HG03066 (cell line): ENCODE data around the gene RPA4.
"Not testable (repeated sequence)": the region's sequence is repeated elsewhere in the genome, so short reads cannot be mapped to it uniquely, and the experiment has no call there.

Experiments
- ATAC-seq: cut with Tn5 transposase; IDR thresholded peaks from one replicate; pipeline ENCODE4 v1.9.1; 2021; ENCODE audit warnings: low read depth; ENCODE audit not compliant: unreplicated experiment

The RPA4 gene, protein sequence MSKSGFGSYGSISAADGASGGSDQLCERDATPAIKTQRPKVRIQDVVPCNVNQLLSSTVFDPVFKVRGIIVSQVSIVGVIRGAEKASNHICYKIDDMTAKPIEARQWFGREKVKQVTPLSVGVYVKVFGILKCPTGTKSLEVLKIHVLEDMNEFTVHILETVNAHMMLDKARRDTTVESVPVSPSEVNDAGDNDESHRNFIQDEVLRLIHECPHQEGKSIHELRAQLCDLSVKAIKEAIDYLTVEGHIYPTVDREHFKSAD

DNA sequence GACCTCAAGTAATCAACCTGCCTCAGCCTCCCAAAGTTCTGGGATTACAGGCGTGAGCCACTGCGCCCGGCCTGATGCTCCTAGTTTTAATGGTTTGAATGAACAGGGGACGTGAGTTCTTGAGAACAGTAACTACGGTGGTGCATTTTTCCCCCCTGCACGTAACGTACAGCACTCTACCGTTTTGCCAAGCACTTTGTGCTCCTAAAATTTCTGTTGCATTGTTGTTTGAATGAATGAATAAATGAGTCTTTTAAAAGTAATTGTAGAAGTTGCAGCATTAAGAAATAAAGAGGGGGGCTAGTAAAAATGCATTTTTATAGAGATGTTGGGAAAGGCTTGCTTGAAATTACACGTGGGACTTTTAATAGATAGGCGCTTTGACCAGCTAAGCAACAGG, at the start of gene RPA4:
RPA4 (plus strand) TSS at position 301 of the 400 bp plus-strand sequence. CDS start 403 bp downstream, outside the sequence.
- no peak for ATAC-seq

DNA sequence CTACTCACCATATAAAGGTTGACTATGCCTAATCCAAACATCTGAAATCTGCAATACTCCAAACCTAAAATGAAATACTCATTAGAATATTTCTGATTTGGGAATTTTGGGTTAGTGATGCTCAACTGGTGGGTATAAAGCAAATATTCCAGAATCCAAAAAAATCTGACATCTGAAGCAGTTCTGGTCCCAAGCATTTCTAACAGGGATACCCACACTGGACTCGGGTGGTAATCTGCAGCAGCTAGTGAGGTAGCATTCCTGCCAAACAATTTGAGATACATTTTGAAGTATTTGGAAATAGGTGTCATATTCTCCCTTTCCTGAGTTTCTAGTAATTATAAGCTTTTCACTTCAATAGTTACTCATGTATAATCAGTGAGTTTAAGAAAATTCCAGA, 49.6 kb upstream of the RPA4 start:
- ATAC-seq = no peak

DNA sequence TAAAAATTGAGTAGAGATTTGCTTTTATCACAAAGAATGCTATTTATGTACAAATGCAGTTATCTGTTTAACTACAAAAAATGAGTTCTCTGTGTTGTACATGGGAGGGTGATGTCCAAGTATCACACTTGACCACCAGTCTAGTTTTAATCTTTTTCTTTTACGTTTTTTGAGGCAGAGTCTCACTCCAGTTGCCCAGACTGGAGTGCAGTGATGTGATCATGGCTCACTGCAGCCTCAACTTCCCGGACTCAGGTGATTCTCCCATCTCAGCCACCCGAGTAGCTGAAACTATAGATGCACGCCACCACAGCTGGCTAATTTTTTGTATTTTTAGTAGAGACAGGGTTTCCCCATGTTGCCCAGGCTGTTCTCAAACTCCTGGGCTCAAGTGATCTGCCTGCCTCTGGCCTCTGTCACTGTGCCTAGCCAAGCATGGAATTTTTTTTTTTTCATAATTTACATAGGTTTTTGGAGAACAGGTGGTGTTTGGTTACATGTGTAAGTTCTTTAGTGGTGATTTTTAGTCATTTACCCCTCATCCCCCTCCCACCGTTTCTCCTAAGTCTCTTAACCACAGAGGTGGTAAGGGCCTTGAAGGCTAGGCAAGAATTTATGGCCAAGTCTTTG, 47.9 kb upstream of the RPA4 start:
- peak; percentile 79 for ATAC-seq

DNA sequence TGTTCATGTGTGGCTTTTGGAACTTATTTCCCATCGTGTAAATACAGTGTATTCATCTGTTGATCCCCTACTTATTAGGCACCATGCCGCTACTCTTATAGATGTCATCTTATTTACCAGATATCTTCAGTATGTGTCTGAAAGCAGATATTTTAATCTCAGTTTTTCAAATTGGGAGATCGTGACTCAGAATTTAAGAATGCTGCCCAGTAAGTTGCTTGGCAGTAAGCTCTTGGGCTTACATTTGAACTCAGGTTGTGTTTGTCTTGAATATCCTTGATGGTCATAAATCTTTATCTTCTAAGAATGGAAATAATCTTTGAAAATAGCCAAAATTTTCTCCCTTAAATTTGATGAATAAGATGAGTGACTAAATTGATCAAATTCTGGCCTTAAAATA, 45.9 kb upstream of the RPA4 start:
- no peak for ATAC-seq

DNA sequence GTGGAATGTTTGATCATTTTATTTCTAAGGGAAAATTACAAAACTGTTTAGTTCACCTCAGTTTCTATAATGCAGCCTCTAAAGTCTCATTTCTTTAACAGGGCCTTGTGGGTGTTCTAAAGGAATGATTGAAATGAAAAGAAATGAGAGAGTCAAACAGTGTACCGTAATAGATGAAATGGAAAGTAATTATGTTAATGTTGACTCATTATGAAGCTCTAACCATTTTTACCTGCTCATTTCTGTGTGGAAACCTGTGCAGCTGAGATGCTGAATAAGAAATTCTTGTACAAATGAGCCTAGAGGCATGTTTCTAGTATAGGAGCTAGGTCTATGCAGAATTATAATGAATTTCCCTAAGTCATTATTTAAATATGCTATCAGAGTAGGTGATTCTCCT, 45.2 kb upstream of the RPA4 start:
- no peak for ATAC-seq

DNA sequence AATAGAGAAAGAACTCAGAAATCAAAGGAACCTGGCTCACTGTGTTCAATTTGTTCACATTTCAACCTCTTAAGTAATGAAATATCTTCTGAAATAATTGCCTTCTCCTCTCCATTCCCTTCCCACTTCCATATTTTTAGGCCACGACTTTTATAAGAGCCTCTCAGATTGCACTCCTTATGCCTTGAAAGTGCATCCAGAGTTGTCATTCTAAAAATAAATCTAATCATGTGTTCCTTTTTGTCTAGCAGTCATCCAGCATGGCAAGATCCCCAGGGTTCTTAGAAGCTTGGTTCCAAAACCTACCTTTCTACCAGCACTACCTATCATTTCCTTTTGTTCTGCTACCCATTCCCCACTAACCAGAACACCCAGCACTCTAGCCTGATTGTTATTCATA, 42.4 kb upstream of the RPA4 start:
- no peak for ATAC-seq

DNA sequence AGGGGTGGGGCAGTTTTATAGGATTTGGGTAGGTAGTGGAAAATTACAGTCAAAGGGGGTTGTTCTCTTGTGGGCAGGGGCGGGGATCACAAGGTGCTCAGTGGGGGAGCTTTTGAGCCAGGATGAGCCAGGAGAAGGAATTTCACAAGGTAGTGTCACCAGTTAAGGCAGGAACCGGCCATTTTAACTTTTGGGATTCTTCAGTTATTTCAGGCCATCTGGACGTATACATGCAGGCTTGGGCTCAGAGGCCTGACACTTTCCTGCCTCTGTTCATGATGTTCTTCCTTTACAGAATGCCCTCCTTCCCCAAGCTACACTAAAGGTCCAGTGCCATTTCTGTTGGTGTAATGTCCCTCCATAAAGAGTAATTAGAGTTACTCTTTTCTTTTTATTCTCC, 41.8 kb upstream of the RPA4 start:
- not testable (repeated sequence) for ATAC-seq

DNA sequence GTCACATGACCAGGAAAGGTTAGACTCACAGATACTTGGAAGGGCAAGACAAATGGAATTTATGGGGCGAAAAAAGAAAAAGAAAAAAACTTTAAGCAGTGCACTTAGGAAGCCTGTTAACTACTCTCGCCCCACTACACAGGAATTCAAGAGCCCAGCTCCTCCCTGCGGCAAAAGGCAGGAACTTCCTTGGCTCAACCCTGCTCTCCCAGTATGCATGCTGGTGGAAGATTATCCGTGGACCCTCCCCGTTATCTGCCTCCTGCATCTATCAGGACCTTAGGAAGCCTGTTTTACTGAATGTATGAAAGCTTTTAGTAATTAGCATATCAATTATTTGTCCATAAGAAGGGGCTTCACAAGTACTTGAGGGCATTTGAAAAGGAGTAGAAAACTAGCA, 40.1 kb upstream of the RPA4 start:
- no peak for ATAC-seq

DNA sequence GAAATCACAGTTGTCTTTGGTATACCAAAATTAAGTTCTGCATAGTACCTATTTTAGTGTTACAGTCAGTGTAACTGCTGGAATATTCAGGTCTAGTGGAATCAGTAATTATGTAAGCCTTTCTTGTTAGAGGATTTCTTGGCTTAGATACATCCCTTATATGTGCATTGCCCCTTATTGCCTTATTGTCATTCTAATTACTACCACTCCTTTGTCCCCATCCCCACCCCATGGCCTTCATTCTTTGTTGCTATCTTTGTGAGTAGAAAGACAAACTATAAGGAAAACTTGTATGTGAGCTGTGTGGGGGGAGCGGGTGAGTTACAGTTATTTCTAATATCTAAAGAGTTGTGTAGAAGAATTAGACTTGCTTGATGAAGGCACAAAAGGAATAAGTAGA, 36.9 kb upstream of the RPA4 start:
- no peak for ATAC-seq

DNA sequence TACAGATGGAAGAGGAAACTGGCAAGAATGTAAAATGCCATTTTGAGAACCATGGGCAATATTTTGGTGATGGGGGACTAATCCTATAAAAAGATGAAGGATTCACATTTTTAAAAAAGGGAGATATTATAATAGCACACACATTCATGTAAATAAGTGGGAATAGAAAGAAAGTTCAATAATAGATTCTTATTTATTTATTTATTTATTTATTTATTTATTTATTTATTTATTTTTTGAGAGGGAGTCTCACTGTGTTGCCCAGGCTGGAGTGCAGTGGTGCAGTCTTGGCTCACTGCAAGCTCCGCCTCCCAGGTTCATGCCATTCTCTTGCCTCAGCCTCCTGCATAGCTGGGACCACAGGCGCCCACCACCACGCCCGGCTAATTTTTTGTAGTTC, 24.3 kb upstream of the RPA4 start:
- ATAC-seq = not testable (repeated sequence)

DNA sequence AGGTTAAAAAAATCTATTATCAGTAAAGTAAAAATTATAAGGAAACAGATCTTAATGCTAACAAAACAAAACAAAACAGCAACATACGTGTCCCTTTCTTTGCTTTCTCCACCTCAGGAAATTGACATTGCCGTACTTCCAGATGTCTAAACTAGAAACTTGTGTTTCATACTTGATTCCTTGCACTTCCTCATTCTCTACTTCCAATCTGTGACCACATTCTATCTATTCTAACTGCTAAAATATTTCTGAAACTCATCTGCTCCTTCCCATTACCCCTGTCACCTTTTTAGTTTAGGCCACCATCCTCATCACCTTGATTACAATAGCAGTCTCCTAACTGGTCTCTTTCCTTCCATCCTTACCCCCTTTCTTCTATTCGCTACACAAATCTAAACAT, 22.5 kb upstream of the RPA4 start:
- peak; percentile 56 for ATAC-seq

DNA sequence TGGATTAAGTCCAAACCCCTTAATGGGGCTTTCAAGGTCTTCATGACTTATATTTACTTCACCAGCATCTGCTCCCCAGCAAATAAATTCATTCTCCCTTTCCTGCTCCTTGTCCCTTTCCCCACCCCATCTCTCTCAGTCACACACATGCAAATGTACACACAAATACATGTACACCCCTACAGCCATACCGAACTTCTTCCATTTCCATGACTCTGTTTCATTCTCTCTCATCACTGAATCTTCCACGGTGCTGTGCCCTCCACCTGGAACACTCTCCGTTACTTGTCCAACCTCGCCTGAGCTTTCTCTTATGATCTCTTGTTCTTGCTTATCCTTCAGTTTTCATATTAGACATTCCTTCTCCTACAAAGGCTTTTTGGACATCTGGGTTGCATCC, 22.0 kb upstream of the RPA4 start:
- ATAC-seq = no peak

DNA sequence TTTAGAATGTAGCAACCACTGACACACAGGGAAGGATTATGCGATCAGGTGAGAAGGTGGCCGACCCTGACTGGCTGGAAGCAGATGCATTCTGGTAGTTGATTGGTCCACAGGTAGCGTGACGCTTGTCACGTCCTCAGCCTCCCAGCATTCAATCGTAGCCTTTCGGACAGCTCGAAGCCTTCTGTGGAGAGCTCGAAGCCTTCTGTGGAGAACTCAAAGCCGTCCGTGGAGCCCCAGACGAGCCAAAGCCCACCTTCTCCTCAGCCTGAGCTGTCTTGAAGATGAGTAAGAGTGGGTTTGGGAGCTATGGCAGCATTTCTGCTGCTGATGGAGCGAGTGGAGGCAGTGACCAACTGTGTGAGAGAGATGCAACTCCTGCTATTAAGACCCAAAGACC, 319 bp downstream of the RPA4 start:
- ATAC-seq = no peak

DNA sequence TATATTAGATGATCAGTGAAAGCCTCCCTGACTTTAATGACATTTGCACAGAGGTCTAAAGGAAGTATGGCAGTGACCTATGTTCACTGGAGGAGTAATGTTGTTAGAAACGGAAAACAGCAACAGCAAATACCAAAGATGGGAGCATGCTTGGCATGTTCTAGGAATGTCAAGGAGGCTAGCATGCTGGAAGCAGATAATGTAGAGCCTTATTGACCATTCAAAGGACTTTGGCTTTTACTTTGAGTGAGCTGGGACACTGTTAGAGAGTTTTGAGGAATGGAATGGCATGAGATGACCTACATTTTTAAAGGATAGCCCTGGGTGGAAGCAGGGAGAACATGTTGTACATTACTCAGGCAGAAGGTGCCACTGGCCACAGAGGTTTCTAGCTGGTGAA, 6.0 kb downstream of the RPA4 start:
- no peak for ATAC-seq

DNA sequence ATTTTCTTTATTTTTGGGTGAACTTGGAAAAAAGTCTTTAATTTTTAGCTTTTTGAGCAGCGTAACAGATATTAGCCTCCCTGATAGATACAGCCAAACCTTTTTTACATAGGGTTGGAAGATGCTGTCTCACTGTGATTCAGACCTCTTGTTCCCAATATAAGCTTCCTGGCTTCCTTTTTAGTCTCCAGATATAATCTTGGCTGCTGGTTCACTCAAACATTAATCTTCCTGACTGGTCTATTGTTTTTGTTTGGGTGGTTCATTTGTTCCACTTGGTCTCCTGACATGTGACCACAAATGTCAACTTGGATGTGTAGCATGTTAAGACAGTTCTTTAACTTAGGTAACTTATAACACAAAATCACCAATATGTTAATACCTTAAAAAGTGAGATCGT, 23.0 kb downstream of the RPA4 start:
- no peak for ATAC-seq

DNA sequence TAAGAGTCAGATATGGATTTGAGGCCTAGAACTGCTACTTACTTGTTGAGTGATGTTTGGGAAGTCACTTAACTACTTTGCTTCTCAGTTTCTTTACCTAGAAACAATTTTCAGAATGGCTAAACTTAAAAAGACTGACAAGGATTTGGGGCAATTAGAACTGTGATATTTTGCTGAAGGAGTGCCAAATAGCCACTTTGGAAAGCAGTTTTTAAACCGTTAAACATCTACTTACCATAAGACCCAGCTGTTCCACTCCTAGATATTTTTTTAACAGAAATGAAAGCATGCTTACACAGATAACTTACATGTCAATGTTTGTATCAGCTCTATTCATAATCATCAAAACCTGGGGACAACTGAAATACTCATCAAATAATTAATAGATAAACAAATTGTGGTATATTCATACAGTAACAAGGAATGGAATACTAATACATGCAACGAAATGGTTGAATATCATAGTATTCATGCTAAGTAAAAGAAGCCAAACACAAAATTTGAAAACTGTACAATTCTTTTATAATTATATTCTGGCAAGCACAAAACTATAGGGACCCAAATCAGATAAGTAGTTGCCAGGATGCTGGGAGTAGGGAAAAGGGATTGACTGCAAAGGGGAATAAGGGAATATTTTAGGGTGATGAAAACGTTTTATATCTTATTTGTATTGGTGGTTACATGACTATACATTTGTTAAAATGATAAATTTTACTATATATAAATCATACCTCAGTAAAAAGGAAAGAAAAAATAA, 24.0 kb downstream of the RPA4 start:
- no peak for ATAC-seq

DNA sequence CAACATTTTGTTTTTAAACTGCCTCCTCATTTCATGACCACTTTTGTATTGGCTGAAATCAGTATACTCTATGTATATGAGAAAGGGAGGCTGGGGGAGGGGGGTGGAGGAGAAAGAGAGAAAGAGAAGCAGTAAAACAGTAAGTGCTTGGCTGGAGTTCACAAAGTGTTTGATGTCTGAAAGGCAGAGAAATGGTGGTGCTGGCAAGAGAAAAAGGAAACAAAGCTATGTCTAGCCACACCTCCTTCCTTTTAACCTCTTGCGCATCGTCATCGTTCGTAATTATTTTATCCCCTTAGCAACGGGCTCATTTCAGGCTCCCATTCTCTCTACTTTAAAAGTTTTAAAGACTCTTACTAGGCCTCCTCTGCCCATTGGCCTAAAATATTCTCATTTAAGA, 25.6 kb downstream of the RPA4 start:
- ATAC-seq = no peak

DNA sequence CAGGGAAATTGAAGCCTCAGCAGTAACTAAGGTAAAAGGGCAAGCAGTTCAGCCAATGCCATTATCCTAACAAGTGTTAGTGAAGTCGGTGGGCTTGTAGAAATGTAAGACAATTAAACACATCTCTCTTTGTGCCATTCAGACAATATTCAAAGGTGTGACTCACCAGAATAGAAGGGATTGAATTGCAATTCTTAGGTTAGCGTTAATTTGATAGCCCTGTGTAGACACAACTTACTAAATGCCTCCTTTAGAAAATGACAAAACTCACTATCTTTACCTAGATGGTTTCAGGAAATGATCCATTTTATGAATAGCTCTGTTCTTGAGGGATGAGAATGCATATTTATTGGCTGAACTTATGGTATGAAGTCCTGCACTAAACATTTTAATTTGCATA, 35.2 kb downstream of the RPA4 start:
- no peak for ATAC-seq

DNA sequence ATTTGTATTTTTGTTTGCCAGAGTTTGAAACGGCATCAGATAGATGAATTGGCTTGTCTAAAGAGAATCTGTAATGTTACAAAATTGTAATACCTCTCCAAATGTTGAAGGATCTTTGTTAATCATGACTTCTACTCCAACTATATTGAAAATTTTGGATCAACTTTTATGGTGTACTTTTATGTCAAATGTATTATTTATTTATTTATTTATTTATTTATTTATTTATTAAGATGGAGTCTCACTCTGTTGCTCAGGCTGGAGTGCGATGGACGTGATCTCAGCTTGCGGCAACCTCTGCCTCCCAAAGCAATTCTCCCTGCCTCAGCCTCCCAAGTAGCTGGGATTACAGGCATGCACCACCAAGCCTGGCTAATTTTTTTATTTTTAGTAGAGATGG, 36.0 kb downstream of the RPA4 start:
- ATAC-seq = no peak

DNA sequence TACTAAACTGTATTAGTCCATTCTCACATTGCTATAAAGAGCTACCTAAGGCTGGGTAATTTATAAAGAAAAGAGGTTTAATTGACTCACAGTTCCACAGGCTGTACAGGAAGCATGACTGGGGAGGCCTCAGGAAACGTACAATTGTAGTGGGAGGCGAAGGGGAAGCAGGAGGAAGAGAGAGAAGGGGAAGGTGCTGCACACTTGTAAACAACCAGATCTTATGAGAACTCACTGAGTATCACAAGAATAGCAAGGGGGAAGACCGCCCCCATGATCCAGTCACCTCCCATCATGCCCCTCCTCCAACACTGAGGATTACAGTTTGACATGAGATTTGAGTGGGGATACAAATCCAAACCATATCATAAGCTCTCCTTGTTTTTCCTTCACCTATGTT, 40.9 kb downstream of the RPA4 start:
- no peak for ATAC-seq

DNA sequence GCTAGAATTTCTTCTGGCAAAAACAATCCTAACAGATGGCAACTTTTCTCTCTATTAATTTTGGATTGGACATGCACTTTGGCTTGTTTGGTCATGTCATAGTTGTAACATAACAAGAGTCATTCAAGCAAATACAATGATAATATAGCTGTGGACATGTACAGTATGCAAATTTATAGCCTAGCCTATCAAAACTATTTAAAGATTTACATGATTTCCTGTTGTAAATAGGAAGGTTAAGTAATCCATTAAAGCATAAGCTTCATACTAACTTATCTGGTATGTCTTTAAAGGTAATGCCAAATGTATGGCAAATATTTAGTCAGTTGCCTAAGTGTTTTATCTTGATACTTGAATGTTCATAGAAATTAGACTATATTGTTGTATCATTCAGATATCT, 45.3 kb downstream of the RPA4 start:
- no peak for ATAC-seq
